Fibroblast of villous mesenchyme (primary cell): ENCODE results near the gene ITGBL1. TPM values are rescaled to one million over a fixed set of nuclear protein-coding genes. Genes with fewer than 3 reads are reported as not detected.

Experiments
- DNase-seq: peaks from one replicate; pipeline ENCODE4 v3.0.0-alpha.2; 2010; ENCODE audit warnings: low read depth
- H3K4me3 ChIP-seq: 2 replicates; pipeline ENCODE4 v1.5.1; 2011; ENCODE audit warnings: low read depth, mild to moderate bottlenecking, low read length
- CTCF ChIP-seq: IDR thresholded peaks from 2 replicates; pipeline ENCODE4 v1.5.1; 2012; ENCODE audit warnings: low read depth, mild to moderate bottlenecking, low read length; ENCODE audit not compliant: insufficient read depth
- total RNA-seq: library from RNA; depleted of rRNA; stranded (reverse); fragments of >200 nt; gene quantifications from 2 replicates; pipeline ENCODE4 v1.2.3, GENCODE V29; 2012

Gene ITGBL1
- total RNA-seq, 1 donor, result 21.2 TPM

DNA sequence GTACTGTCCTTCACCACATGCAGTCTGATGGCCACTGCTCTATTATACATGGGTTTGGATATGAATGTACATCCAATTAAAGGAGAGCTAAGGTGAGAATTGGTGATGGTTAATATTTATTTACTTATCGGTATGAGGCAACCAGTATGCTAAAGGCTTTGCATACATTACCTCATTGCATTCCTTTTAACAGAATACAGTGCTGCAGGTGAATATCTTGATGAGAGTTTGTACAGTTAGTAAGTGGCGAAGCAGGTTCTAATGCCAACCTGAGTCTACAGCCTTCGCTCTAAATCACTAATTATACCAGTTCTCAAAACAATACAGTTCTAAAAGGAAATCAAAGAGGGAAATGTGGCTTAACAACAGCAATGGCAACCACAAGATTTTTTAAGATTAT, 284.1 kb downstream of the ITGBL1 start:
- no peak for TF ChIP-seq CTCF
- DNase-seq, result no peak
- no peak overlapping the region for H3K4me3 ChIP-seq

DNA sequence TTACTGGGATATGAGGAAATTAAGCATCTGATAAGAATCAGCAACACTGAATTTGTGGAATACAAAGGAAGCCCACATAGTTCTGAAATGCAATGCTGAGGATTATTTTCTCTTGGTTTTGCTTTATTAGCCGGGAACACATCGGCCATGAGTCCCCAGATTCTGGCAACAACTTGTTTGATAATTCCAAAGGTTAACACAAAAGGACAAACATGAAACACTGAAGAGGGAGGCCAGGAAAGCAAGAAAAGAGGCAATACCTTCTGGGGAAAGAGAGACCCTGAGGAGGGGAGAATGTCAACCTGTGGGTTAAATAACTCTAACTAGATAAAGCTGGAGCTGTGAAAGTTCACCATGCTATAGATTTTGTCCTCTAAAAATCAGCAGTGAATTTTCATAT, 285.9 kb downstream of the ITGBL1 start:
- no peak for TF ChIP-seq CTCF
- H3K4me3 ChIP-seq, result no peak overlapping the region
- DNase-seq, result no peak

GRCh38 chr13:101739382-101740178, 287.1 kb downstream of the ITGBL1 start:
- DNase-seq, result no peak
- no peak overlapping the region for H3K4me3 ChIP-seq
- TF ChIP-seq CTCF, result no peak

- no peak for DNase-seq
- TF ChIP-seq CTCF, result no peak
- H3K4me3 ChIP-seq, result no peak overlapping the region
These were observed 294.0 kb downstream of the ITGBL1 start for GRCh38 chr13:101746513-101746912.

- no peak for TF ChIP-seq CTCF
- H3K4me3 ChIP-seq, result no peak overlapping the region
- no peak for DNase-seq
These were observed 294.6 kb downstream of the ITGBL1 start for GRCh38 chr13:101747039-101747438.

GRCh38 chr13:101749584-101749983, 297.1 kb downstream of the ITGBL1 start:
- TF ChIP-seq CTCF, result no peak
- no peak overlapping the region for H3K4me3 ChIP-seq
- DNase-seq, result no peak

GRCh38 chr13:101751488-101751887, 299.0 kb downstream of the ITGBL1 start:
- no peak for TF ChIP-seq CTCF
- H3K4me3 ChIP-seq, result no peak overlapping the region
- peak; percentile 97 for DNase-seq
